ENCODE measurements around the gene HOMEZ. TPM values are rescaled to one million over a fixed set of nuclear protein-coding genes. Genes with fewer than 3 reads are reported as not detected.

Gene HOMEZ
- total RNA-seq, 1 experiment from 2014 or later, result 7.6 TPM

DNA sequence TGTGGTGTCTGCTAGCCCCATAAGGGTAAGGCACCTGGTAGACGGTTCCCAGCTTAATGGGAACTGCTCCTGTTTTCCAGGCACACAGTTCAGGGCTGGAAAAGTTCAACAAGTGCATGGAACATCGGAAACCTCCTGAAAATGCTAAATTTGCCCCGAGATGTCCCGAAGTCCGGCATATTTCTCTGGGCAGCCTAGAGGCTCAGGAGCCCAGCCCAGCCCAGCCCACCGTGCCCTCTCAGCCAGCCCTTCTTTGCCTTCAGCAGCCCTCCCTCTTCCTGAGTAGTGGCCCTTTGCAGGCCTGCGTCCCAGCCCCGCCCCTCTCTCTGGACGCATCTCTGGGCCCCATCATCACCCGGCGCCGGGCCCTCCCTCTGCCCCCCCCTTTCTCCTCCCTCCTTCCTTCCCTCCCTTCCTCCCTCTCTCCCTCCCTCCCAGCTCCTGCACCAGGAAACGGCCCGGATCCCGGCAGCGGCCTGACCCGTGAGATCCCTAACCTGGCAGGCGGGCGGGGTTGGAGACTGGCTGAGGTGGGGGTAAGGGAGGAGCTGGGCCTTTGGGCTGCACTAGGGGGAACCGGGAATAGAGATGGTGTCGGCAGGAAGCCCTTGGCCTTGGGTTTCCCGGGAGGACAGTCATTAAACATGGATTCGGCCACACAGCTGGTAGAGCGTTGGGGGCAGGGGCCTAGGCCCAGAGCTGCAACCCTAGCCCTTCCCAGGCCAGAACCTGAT, 20.6 kb upstream of the HOMEZ start, which contains the start of gene BCL2L2:
Gene BCL2L2 (plus strand): TSS at position 422 of the 734 bp plus-strand sequence. CDS start 935 bp downstream, outside the sequence.
- Histone ChIP-seq H3K27me3 (replicated peaks; ENCODE audit: control insufficient read depth, insufficient read depth, low read length) (no peaks in the 10 kb centered on the region), H3K4me3 (ENCODE audit: low read depth, low read length) (peak within 1 kb of the TSS; percentile 68), H3K9me3 (no peaks in the 10 kb centered on the region), H3K36me3 (ENCODE audit: control insufficient read depth, insufficient read depth, low read length) (peaks cover 1% of the 10 kb centered on the region; the same call in 1 of the 2 replicates), H3K4me1 (peaks cover 15% of the 10 kb centered on the region; the same call in 1 of the 2 replicates)
- peak; percentile 91 to 94 for DNase-seq
- Mint-ChIP-seq H3K4me1 (ENCODE audit: low read depth, unreplicated experiment) (peaks cover 14% of the 10 kb centered on the region), H3K9me3 (ENCODE audit: unreplicated experiment) (no peaks in the 10 kb centered on the region), H3K27ac (ENCODE audit: unreplicated experiment) (peak within 1 kb of the TSS; percentile 78), H3K27me3 (ENCODE audit: insufficient read depth, unreplicated experiment) (no peaks in the 10 kb centered on the region), H3K4me3 (ENCODE audit: unreplicated experiment) (peak within 1 kb of the TSS; percentile 75), H3K36me3 (ENCODE audit: insufficient read depth, unreplicated experiment) (peaks cover 24% of the 10 kb centered on the region)
- TF ChIP-seq, protein P1, sequence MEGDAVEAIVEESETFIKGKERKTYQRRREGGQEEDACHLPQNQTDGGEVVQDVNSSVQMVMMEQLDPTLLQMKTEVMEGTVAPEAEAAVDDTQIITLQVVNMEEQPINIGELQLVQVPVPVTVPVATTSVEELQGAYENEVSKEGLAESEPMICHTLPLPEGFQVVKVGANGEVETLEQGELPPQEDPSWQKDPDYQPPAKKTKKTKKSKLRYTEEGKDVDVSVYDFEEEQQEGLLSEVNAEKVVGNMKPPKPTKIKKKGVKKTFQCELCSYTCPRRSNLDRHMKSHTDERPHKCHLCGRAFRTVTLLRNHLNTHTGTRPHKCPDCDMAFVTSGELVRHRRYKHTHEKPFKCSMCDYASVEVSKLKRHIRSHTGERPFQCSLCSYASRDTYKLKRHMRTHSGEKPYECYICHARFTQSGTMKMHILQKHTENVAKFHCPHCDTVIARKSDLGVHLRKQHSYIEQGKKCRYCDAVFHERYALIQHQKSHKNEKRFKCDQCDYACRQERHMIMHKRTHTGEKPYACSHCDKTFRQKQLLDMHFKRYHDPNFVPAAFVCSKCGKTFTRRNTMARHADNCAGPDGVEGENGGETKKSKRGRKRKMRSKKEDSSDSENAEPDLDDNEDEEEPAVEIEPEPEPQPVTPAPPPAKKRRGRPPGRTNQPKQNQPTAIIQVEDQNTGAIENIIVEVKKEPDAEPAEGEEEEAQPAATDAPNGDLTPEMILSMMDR (IDR thresholded peaks at IDR 0.05; ENCODE audit: insufficient read depth in 1 of 2, low read depth in 1 of 2, low read length in 1 of 2, severe bottlenecking in 1 of 2, unreplicated experiment in 1 of 2), result no peak
- no TSS peak for BruUV-seq (replicated peaks)
- CTCF ChIA-PET, result interaction anchor here (0.7 to 1.4 kb wide), 5 partner anchors 14 to 186 kb away, joined by 3 to 7 read pairs (median 4); partner anchors contain the start of genes HOMEZ and PABPN1
- POLR2A ChIA-PET, result interaction anchor here (0.6 to 3.0 kb wide), 9 partner anchors 15 to 248 kb away, joined by 4 to 51 read pairs (median 7); partner anchors contain the start of genes ACIN1, C14orf119 and PABPN1
- intact Hi-C loops (cut with micrococcal nuclease; ENCODE audit: unreplicated experiment), result loop anchor here (1.0 kb wide), 2 partner anchors 15 to 20 kb away; partner anchors contain the start of genes HOMEZ and PABPN1

DNA sequence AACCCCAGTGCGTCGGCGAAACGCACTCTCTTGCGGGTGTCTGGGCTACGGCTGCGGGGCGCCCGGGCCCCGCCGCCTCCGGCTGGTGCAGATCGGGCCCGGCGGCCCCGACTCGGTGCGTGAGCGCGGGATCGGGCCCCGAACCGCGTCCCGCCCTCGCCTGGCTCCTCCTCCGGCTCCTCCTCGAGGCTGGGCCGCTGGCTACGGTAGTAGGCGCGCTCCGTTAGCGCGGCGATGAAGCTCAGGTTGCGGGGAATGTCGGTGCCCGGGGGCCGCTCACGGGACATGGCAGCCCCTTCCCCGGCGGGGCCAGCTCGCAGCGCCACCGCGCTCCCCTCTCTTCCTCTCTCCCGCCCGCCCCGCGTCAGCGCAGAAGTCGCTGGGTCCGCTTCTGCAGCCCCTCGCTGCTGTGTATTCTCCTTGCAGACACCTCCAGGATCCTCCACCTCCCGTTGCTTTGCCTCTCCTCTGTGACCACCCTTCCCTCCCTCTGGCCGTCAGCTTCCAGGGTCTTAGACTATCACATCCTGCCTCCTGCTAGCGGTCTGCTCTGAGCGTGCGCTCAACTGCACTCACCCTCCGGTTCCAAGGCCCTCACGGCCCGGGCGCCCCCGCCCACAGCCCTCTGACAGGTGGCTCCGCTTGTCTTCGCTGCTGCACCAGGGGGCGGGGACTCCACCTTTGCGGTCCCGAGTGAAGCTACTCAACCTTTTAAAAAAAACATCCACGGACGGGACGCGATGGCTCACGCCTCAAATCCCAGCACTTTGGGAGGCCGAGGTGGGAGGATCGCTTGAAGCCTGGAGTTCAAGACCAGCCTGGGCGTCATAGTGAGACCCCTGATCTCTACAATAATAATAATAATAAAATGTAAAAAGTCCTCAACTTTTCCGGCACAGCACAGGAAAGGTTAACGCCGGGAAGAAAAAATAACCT, 16.6 kb upstream of the HOMEZ start, which contains the start of gene PPP1R3E:
Gene PPP1R3E (minus strand): TSS at position 570 of the 936 bp plus-strand sequence. CDS start 283 bp downstream, at position 287.
- Mint-ChIP-seq H3K9me3 (ENCODE audit: unreplicated experiment) (no peaks in the 10 kb centered on the region), H3K27ac (ENCODE audit: unreplicated experiment) (peak within 1 kb of the TSS; percentile 90), H3K4me1 (ENCODE audit: low read depth, unreplicated experiment) (peaks cover 11% of the 10 kb centered on the region), H3K4me3 (ENCODE audit: unreplicated experiment) (peak within 1 kb of the TSS; percentile 100), H3K27me3 (ENCODE audit: insufficient read depth, unreplicated experiment) (no peaks in the 10 kb centered on the region), H3K36me3 (ENCODE audit: insufficient read depth, unreplicated experiment) (peaks cover 22% of the 10 kb centered on the region)
- DNase-seq, result peak; percentile 78 to 79
- Histone ChIP-seq H3K4me3 (ENCODE audit: low read depth, low read length) (peak within 1 kb of the TSS; percentile 66), H3K36me3 (ENCODE audit: control insufficient read depth, insufficient read depth, low read length) (no peaks in the 10 kb centered on the region), H3K27me3 (replicated peaks; ENCODE audit: control insufficient read depth, insufficient read depth, low read length) (no peaks in the 10 kb centered on the region), H3K9me3 (no peaks in the 10 kb centered on the region), H3K4me1 (peaks cover 26% of the 10 kb centered on the region; the same call in 1 of the 2 replicates)
- no TSS peak for BruUV-seq (replicated peaks)
- ChIA-PET CTCF (interaction anchor here (0.6 to 2.4 kb wide), 5 partner anchors 16 to 85 kb away, joined by 4 to 19 read pairs (median 9); partner anchors contain the start of genes HOMEZ and PABPN1), POLR2A (interaction anchor here (3.9 kb wide), 1 partner anchor 19 kb away, joined by 39 read pairs; the partner anchor contains the start of gene PABPN1)
- intact Hi-C loops (cut with micrococcal nuclease; ENCODE audit: unreplicated experiment), result loop anchor here (5.0 kb wide), 1 partner anchor 180 kb away; no protein-coding TSS in a partner anchor
- TF ChIP-seq, protein P1 (IDR thresholded peaks at IDR 0.05; ENCODE audit: insufficient read depth in 1 of 2, low read depth in 1 of 2, low read length in 1 of 2, severe bottlenecking in 1 of 2, unreplicated experiment in 1 of 2), result no peak
